ENCODE measurements around the gene NAT16.
A peak's percentile ranks its signal among the peaks of the same experiment; 100 is the strongest.
"Not testable (repeated sequence)": the region's sequence is repeated elsewhere in the genome, so short reads cannot be mapped to it uniquely, and the experiment has no call there.

NAT16 gene

GRCh38 chr7:101159696-101160674, 20.1 kb downstream of the NAT16 start:
- peak in 15 of 58 donors; percentile 10 to 44 (median 22) for DNase-seq

- DNase-seq: peak in 8 of 58 donors; percentile 22 to 62 (median 31)
Observed at GRCh38 chr7:101156866-101157589, 23.1 kb downstream of the NAT16 start.

- DNase-seq: no peak
Observed at GRCh38 chr7:101156277-101156676, 23.8 kb downstream of the NAT16 start.

- no peak for DNase-seq
Observed at GRCh38 chr7:101155303-101155702, 24.8 kb downstream of the NAT16 start.

GRCh38 chr7:101154693-101155102, 25.4 kb downstream of the NAT16 start:
- peak in 1 of 58 donors; percentile 25 for DNase-seq

- DNase-seq: peak; percentile 21 to 96 (median 90)
Observed at GRCh38 chr7:101153969-101154692, 26.0 kb downstream of the NAT16 start, which contains the start of gene AP1S1. Gene AP1S1 (plus strand): TSS chr7:101154476. CDS start chr7:101154515, 39 bp downstream.

- no peak for DNase-seq
Observed at GRCh38 chr7:101151908-101152651, 28.0 kb downstream of the NAT16 start.

- no peak for DNase-seq
Observed at GRCh38 chr7:101140746-101141382, 39.2 kb downstream of the NAT16 start.

GRCh38 chr7:101140339-101140699, 39.8 kb downstream of the NAT16 start:
- DNase-seq: no peak

- peak in 30 of 58 donors; percentile 9 to 68 (median 38) for DNase-seq
Observed at GRCh38 chr7:101138213-101138870, 41.8 kb downstream of the NAT16 start.

- DNase-seq: no peak
Observed at GRCh38 chr7:101137651-101138212, 42.4 kb downstream of the NAT16 start.

GRCh38 chr7:101134399-101134980, 45.6 kb downstream of the NAT16 start:
- no peak for DNase-seq

- no peak for DNase-seq
Observed at GRCh38 chr7:101133621-101134398, 46.3 kb downstream of the NAT16 start.

- DNase-seq: not testable (repeated sequence)
Observed at GRCh38 chr7:101132626-101133600, 47.2 kb downstream of the NAT16 start.

GRCh38 chr7:101129603-101130117, 50.4 kb downstream of the NAT16 start:
- no peak for DNase-seq

GRCh38 chr7:101128040-101128834, 51.9 kb downstream of the NAT16 start:
- DNase-seq: no peak
